ENCODE measurements around the gene BCL3. TPM values are rescaled to one million over a fixed set of nuclear protein-coding genes. Genes with fewer than 3 reads are reported as not detected.

The BCL3 gene
- total and polyA plus RNA-seq, 2 donors: 2.9 to 62.9 TPM

DNA sequence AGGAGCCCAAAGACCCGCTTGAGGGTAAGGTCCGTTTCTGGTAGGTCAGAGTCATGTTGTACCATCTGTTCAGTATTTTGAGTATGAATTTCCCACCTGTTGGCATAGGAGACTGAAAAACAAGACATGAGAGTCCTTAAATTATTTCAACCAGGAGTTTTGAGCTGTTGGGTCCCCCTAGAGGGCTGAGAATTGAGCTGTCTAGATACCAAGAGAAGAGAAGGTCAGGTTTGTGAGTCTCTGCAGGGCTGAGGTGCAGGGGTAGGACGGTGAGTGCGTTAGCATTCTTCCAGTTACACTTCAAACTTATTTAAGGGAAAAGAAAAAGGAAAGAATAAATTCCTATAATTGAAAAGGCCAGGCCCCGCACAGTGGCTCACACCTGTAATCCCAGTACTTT is 34.2 kb downstream of the BCL3 start:
- DNase-seq (ENCODE audit: low read depth in 6 of 9, low spot score in 9 of 9): no peak
- Histone ChIP-seq H3K4me3 (ENCODE audit: low read length in 2 of 2) (no peak overlapping the region), H3K27ac (ENCODE audit: low read depth in 1 of 2, low read length in 1 of 2) (no peak overlapping the region), H3K36me3 (ENCODE audit: control insufficient read depth in 2 of 2, insufficient read depth in 2 of 2, low read length in 1 of 2) (no peaks in the 10 kb centered on the region), H3K27me3 (ENCODE audit: control insufficient read depth in 2 of 2, insufficient read depth in 1 of 2, low read length in 1 of 2) (peaks cover 3 to 4% of the 10 kb centered on the region in 2 donors), H3K9me3 (ENCODE audit: control insufficient read depth in 2 of 2, insufficient read depth in 1 of 2, low read length in 1 of 2) (peaks cover 0 to 4% of the 10 kb centered on the region in 2 donors), H3K4me1 (ENCODE audit: control insufficient read depth in 2 of 2, insufficient read depth in 2 of 2, low read length in 2 of 2) (no peaks in the 10 kb centered on the region)
- 88% methylated on average over 5 of the region's 5 CpGs for WGBS

DNA sequence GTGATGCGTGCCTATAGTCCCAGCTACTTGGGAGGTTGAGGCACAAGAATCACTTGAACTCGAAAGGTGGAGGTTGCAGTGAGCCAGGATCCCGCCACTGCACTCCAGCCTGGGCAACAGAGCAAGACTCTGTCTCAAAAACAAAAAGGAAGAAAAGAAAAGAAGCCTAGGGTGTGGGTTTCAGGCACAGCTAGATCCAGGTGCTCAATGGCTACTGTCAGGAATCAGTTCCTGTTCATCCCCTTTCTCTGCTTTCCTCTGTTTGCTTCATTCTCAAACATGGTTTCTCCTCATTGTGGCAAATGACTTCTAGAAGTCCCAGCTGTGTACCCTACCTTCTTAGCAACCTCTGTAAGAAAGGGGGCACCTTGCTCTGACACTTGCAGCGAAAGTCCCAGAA is 35.0 kb downstream of the BCL3 start:
- WGBS: 98% methylated on average over 4 of the region's 4 CpGs
- H3K4me3 ChIP-seq (ENCODE audit: low read length in 2 of 2): no peak overlapping the region
- no peaks in the 10 kb centered on the region for H3K27me3 ChIP-seq (ENCODE audit: control insufficient read depth in 2 of 2, insufficient read depth in 1 of 2, low read length in 1 of 2)
- H3K36me3 ChIP-seq (ENCODE audit: control insufficient read depth in 2 of 2, insufficient read depth in 2 of 2, low read length in 1 of 2): no peaks in the 10 kb centered on the region
- H3K9me3 ChIP-seq (ENCODE audit: control insufficient read depth in 2 of 2, insufficient read depth in 1 of 2, low read length in 1 of 2): peaks cover 0 to 4% of the 10 kb centered on the region in 2 donors
- DNase-seq (ENCODE audit: low read depth in 6 of 9, low spot score in 9 of 9): no peak
- H3K4me1 ChIP-seq (ENCODE audit: control insufficient read depth in 2 of 2, insufficient read depth in 2 of 2, low read length in 2 of 2): no peaks in the 10 kb centered on the region
- H3K27ac ChIP-seq (ENCODE audit: low read depth in 1 of 2, low read length in 1 of 2): no peak overlapping the region

DNA sequence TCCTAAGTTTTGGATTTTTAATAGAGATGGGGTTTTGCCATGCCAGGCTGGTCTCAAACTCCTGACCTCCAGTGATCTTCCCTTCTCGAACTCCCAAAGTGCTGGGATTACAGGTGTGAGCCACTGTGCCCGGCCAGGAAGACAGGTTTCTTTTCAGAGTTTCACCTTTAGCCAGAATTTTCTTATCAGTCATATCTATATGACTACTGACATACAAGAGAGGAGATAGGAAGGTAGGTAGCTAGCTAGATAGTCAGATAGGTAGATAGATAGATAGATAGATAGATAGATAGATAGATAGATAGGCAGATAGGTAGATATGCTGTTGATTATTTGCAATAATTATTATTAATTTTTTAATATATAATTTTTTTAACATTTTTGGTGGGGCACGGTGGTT is 36.8 kb downstream of the BCL3 start:
- no peak overlapping the region for H3K27ac ChIP-seq (ENCODE audit: low read depth in 1 of 2, low read length in 1 of 2)
- DNase-seq (ENCODE audit: low read depth in 6 of 9, low spot score in 9 of 9): no peak
- H3K27me3 ChIP-seq (ENCODE audit: control insufficient read depth in 2 of 2, insufficient read depth in 1 of 2, low read length in 1 of 2): no peaks in the 10 kb centered on the region
- no peaks in the 10 kb centered on the region for H3K36me3 ChIP-seq (ENCODE audit: control insufficient read depth in 2 of 2, insufficient read depth in 2 of 2, low read length in 1 of 2)
- H3K9me3 ChIP-seq (ENCODE audit: control insufficient read depth in 2 of 2, insufficient read depth in 1 of 2, low read length in 1 of 2): peaks cover 0 to 4% of the 10 kb centered on the region in 2 donors
- H3K4me3 ChIP-seq (ENCODE audit: low read length in 2 of 2): no peak overlapping the region
- H3K4me1 ChIP-seq (ENCODE audit: control insufficient read depth in 2 of 2, insufficient read depth in 2 of 2, low read length in 2 of 2): no peaks in the 10 kb centered on the region
- 93% methylated on average over 3 of the region's 3 CpGs for WGBS

DNA sequence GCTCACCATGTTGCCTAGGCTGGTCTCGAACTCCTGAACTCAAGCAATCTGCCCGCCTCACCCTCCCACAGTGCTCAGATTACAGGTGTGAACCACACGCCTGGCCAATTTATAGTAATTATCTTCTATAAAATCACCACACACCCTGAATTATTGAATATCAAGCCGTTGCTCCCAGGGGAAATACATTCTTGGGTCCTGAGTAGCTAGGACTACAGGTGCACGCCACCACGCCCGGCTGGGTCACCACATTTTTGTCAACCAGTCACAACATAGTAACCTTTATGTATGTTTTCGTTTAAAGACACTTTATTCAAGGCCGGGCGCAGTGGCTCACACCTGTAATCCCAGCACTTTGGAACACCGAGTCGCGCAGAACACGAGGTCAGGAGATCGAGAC is 37.5 kb downstream of the BCL3 start:
- Histone ChIP-seq H3K4me1 (ENCODE audit: control insufficient read depth in 2 of 2, insufficient read depth in 2 of 2, low read length in 2 of 2) (no peaks in the 10 kb centered on the region), H3K27ac (ENCODE audit: low read depth in 1 of 2, low read length in 1 of 2) (no peak overlapping the region), H3K4me3 (ENCODE audit: low read length in 2 of 2) (no peak overlapping the region), H3K36me3 (ENCODE audit: control insufficient read depth in 2 of 2, insufficient read depth in 2 of 2, low read length in 1 of 2) (no peaks in the 10 kb centered on the region), H3K27me3 (ENCODE audit: control insufficient read depth in 2 of 2, insufficient read depth in 1 of 2, low read length in 1 of 2) (no peaks in the 10 kb centered on the region), H3K9me3 (ENCODE audit: control insufficient read depth in 2 of 2, insufficient read depth in 1 of 2, low read length in 1 of 2) (peaks cover 0 to 4% of the 10 kb centered on the region in 2 donors)
- DNase-seq (ENCODE audit: low read depth in 6 of 9, low spot score in 9 of 9): no peak
- 97% methylated on average over 15 of the region's 15 CpGs for WGBS

DNA sequence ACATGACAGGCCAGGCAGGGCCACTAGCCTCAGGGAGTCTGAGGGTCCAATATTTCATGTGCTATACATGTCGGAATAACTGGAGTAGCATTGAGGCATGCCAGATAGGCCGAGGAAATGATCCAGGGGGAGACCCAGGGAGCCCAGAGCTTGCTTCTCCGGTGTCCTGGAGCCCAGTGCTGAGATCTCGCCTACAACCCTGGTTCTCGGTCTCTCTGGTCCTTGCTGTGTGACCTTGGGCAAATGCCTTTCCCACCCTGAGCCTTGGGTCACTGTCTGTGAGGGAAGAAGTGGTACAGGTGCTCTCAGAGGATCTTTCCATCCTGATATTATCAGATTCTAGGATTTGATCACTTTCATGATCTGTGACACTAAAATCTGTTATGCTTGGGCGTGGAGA is 40.5 kb downstream of the BCL3 start:
- no peak for DNase-seq (ENCODE audit: low read depth in 6 of 9, low spot score in 9 of 9)
- H3K9me3 ChIP-seq (ENCODE audit: control insufficient read depth in 2 of 2, insufficient read depth in 1 of 2, low read length in 1 of 2): no peaks in the 10 kb centered on the region
- H3K27ac ChIP-seq (ENCODE audit: low read depth in 1 of 2, low read length in 1 of 2): no peak overlapping the region
- 93% methylated on average over 6 of the region's 6 CpGs for WGBS
- no peaks in the 10 kb centered on the region for H3K27me3 ChIP-seq (ENCODE audit: control insufficient read depth in 2 of 2, insufficient read depth in 1 of 2, low read length in 1 of 2)
- H3K4me1 ChIP-seq (ENCODE audit: control insufficient read depth in 2 of 2, insufficient read depth in 2 of 2, low read length in 2 of 2): no peaks in the 10 kb centered on the region
- H3K36me3 ChIP-seq (ENCODE audit: control insufficient read depth in 2 of 2, insufficient read depth in 2 of 2, low read length in 1 of 2): no peaks in the 10 kb centered on the region
- H3K4me3 ChIP-seq (ENCODE audit: low read length in 2 of 2): no peak overlapping the region

DNA sequence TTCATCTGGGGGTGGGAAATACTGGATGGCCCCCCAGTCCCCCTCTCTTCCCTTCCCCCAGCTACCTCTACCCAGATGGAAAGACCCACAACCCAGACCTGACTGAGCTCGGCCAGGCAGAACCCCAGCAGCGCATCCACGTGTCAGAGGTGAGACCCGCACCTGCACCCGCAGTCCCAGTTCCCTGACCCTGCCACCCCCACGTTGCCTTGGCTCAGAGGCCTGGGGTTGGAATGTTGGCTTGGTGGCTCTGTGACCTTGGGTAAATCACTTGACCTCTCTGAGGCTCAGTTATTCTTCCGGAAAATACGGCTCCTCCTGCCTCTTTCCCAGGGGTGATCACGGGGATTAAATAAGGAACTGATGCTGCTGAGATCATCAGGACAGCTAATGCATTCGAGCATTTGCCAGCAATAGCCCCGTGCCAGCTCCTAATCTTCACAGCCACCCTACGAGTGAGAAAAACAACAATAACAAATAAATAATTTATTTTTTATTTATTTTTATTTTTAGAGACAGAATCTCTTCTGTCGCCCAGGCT is 41.5 kb downstream of the BCL3 start:
- no peaks in the 10 kb centered on the region for H3K36me3 ChIP-seq (ENCODE audit: control insufficient read depth in 2 of 2, insufficient read depth in 2 of 2, low read length in 1 of 2)

DNA sequence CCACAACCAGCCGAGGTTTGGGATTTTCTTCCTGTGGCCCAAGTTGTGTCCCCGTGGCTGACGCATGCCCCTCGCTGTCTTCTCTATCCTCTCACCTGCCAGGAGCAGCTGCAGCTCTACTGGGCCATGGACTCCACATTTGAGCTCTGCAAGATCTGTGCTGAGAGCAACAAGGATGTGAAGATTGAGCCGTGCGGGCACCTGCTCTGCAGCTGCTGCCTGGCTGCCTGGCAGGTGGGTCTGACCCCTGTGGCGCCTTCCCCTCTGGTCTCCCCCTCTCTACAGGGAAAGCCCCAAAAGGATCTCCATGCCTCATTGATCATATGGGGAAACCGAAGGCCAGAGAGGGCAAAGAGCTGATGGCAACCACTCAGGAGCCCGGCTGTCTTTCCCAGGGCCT is 43.8 kb downstream of the BCL3 start:
- Histone ChIP-seq H3K36me3 (ENCODE audit: control insufficient read depth in 2 of 2, insufficient read depth in 2 of 2, low read length in 1 of 2) (no peaks in the 10 kb centered on the region), H3K9me3 (ENCODE audit: control insufficient read depth in 2 of 2, insufficient read depth in 1 of 2, low read length in 1 of 2) (no peaks in the 10 kb centered on the region), H3K27me3 (ENCODE audit: control insufficient read depth in 2 of 2, insufficient read depth in 1 of 2, low read length in 1 of 2) (no peaks in the 10 kb centered on the region), H3K27ac (ENCODE audit: low read depth in 1 of 2, low read length in 1 of 2) (no peak overlapping the region), H3K4me3 (ENCODE audit: low read length in 2 of 2) (no peak overlapping the region), H3K4me1 (ENCODE audit: control insufficient read depth in 2 of 2, insufficient read depth in 2 of 2, low read length in 2 of 2) (peaks cover 0 to 6% of the 10 kb centered on the region in 2 donors)
- no peak for DNase-seq (ENCODE audit: low read depth in 6 of 9, low spot score in 9 of 9)
- WGBS: 84% methylated on average over 9 of the region's 9 CpGs

More for the DNA sequence above, 41.5 kb downstream of the BCL3 start:
- Histone ChIP-seq H3K27ac (ENCODE audit: low read depth in 1 of 2, low read length in 1 of 2) (no peak overlapping the region), H3K4me3 (ENCODE audit: low read length in 2 of 2) (no peak overlapping the region), H3K27me3 (ENCODE audit: control insufficient read depth in 2 of 2, insufficient read depth in 1 of 2, low read length in 1 of 2) (no peaks in the 10 kb centered on the region), H3K4me1 (ENCODE audit: control insufficient read depth in 2 of 2, insufficient read depth in 2 of 2, low read length in 2 of 2) (no peaks in the 10 kb centered on the region), H3K9me3 (ENCODE audit: control insufficient read depth in 2 of 2, insufficient read depth in 1 of 2, low read length in 1 of 2) (no peaks in the 10 kb centered on the region)
- DNase-seq (ENCODE audit: low read depth in 6 of 9, low spot score in 9 of 9): no peak
- 95% methylated on average over 13 of the region's 13 CpGs for WGBS

DNA sequence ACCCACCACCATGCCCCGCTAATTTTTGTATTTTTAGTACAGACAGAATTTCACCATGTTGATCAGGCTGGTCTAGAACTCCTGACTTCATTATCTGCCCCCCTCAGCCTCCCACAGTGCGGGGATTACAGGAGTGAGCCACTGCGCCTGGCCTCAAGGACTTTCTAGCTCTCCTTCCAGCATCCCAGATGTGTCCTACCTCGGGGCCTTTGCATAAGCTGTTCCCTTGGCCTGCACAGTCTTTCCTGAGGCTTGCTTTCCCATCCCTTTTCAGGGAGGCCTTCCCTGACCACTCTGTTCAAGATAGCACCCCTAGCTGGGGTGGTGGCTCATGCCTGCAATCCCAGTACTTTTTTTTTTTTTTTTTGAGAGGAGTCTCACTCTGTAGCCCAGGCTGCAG is 46.1 kb downstream of the BCL3 start:
- no peak for DNase-seq (ENCODE audit: low read depth in 6 of 9, low spot score in 9 of 9)
- 95% methylated on average over 4 of the region's 4 CpGs for WGBS
- H3K36me3 ChIP-seq (ENCODE audit: control insufficient read depth in 2 of 2, insufficient read depth in 2 of 2, low read length in 1 of 2): no peaks in the 10 kb centered on the region

DNA sequence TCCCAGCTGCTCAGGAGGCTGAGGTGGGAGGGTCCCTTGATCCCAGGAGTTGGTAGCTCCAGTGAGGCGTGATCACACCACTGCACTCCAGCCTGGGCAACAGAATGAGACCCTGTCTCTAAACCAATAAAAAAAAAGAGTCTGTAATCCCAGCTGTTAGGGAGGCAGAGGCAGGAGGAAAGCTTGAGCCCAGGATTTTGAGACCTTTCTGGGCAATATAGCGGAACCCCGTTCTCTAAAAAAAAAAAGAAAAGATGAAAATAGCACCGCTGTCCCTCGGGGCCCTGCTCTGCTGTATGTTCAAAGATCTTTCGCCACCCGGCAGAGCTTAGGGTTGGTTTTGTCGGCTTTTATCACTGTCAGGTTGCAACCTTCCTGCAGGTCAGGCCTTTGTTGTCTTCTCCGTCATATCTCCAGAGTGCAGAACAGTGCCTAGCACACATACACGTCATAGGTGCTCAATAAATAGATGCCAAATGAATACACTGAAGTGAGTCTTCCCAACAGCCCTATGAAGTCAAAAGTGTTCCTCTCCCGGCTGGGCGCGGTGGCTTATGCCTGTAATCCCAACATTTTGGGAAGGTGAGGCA is 47.0 kb downstream of the BCL3 start:
- Histone ChIP-seq H3K4me1 (ENCODE audit: control insufficient read depth in 2 of 2, insufficient read depth in 2 of 2, low read length in 2 of 2) (peaks cover 0 to 12% of the 10 kb centered on the region in 2 donors), H3K36me3 (ENCODE audit: control insufficient read depth in 2 of 2, insufficient read depth in 2 of 2, low read length in 1 of 2) (no peaks in the 10 kb centered on the region), H3K27me3 (ENCODE audit: control insufficient read depth in 2 of 2, insufficient read depth in 1 of 2, low read length in 1 of 2) (no peaks in the 10 kb centered on the region), H3K4me3 (ENCODE audit: low read length in 2 of 2) (no peak overlapping the region), H3K9me3 (ENCODE audit: control insufficient read depth in 2 of 2, insufficient read depth in 1 of 2, low read length in 1 of 2) (no peaks in the 10 kb centered on the region), H3K27ac (ENCODE audit: low read depth in 1 of 2, low read length in 1 of 2) (no peak overlapping the region)
- DNase-seq (ENCODE audit: low read depth in 6 of 9, low spot score in 9 of 9): no peak
- WGBS: 97% methylated on average over 13 of the region's 13 CpGs

More for the DNA sequence above, 46.1 kb downstream of the BCL3 start:
- H3K27ac ChIP-seq (ENCODE audit: low read depth in 1 of 2, low read length in 1 of 2): no peak overlapping the region
- no peaks in the 10 kb centered on the region for H3K27me3 ChIP-seq (ENCODE audit: control insufficient read depth in 2 of 2, insufficient read depth in 1 of 2, low read length in 1 of 2)
- H3K4me3 ChIP-seq (ENCODE audit: low read length in 2 of 2): no peak overlapping the region
- H3K9me3 ChIP-seq (ENCODE audit: control insufficient read depth in 2 of 2, insufficient read depth in 1 of 2, low read length in 1 of 2): no peaks in the 10 kb centered on the region
- H3K4me1 ChIP-seq (ENCODE audit: control insufficient read depth in 2 of 2, insufficient read depth in 2 of 2, low read length in 2 of 2): peaks cover 0 to 6% of the 10 kb centered on the region in 2 donors

Measured in thymus (tissue), 11 donors.